CD14-positive monocyte (primary cell): ENCODE measurements around the gene MBNL2. TPM values are rescaled to one million over a fixed set of nuclear protein-coding genes. Genes with fewer than 3 reads are reported as not detected.

ENCODE experiments used
- DNase-seq, 3 donors: peaks; one replicate each; pipeline ENCODE4 v3.0.0-alpha.2; 2011 to 2022
- H2AFZ ChIP-seq: 2 replicates; pipeline ENCODE4 v1.6.0; 2012; ENCODE audit warnings: mild to moderate bottlenecking, low read depth, low read length, inconsistent platforms; ENCODE audit not compliant: insufficient read depth, poor library complexity, severe bottlenecking
- H3K27ac ChIP-seq, 2 donors: 1 replicate in 1 of 2; 2 replicates in 1 of 2; pipeline ENCODE4 v1.5.1; 2012 to 2013; ENCODE audit warnings: low read length in 2 of 2, control low read depth in 1 of 2, inconsistent platforms in 1 of 2, low read depth in 1 of 2, mild to moderate bottlenecking in 1 of 2
- H3K27me3 ChIP-seq, 2 donors: one replicate each; pipeline versions ENCODE4 v1.6.0 to v1.6.1; 2011 to 2013; ENCODE audit warnings: low read length in 2 of 2; ENCODE audit not compliant: control insufficient read depth in 2 of 2, insufficient read depth in 2 of 2
- H3K36me3 ChIP-seq, 2 donors: replicated peaks in 1 of 2; 1 replicate in 1 of 2; 2 replicates in 1 of 2; pipeline versions ENCODE4 v1.5.1 to v1.6.1; 2012 to 2013; ENCODE audit warnings: low read length in 2 of 2, control low read depth in 1 of 2, inconsistent platforms in 1 of 2, mild to moderate bottlenecking in 1 of 2; ENCODE audit not compliant: insufficient read depth in 2 of 2, control insufficient read depth in 1 of 2
- H3K4me1 ChIP-seq, 2 donors: 1 replicate in 1 of 2; 2 replicates in 1 of 2; pipeline versions ENCODE4 v1.5.1 to v1.6.1; 2012 to 2013; ENCODE audit warnings: low read length in 2 of 2, control low read depth in 1 of 2, inconsistent platforms in 1 of 2, mild to moderate bottlenecking in 1 of 2, moderate library complexity in 1 of 2; ENCODE audit not compliant: insufficient read depth in 2 of 2, control insufficient read depth in 1 of 2
- H3K4me2 ChIP-seq: replicated peaks from 2 replicates; pipeline ENCODE3; 2012; ENCODE audit warnings: low read length, moderate library complexity, mild to moderate bottlenecking; ENCODE audit not compliant: poor library complexity, severe bottlenecking; ENCODE audit errors: extremely low read depth
- H3K4me3 ChIP-seq, 3 experiments: fragments of 200-600 bp in 1 of 3; sonication (generic) in 1 of 3; replicated peaks in 1 of 3; 1 replicate in 2 of 3; 2 replicates in 1 of 3; pipeline ENCODE4 v1.5.1; 2011 to 2013; ENCODE audit warnings: low read length in 3 of 3, mild to moderate bottlenecking in 3 of 3, control low read depth in 2 of 3, low read depth in 2 of 3, inconsistent platforms in 1 of 3, moderate library complexity in 1 of 3
- H3K79me2 ChIP-seq: 2 replicates; pipeline ENCODE4 v1.6.0; 2012; ENCODE audit warnings: mild to moderate bottlenecking, control low read depth, inconsistent platforms, low read length, moderate library complexity; ENCODE audit not compliant: insufficient read depth
- H3K9ac ChIP-seq: 2 replicates; pipeline ENCODE4 v1.6.0; 2017; ENCODE audit warnings: low read length, mild to moderate bottlenecking; ENCODE audit not compliant: insufficient read depth, poor library complexity, severe bottlenecking
- H3K9me3 ChIP-seq, 2 donors: replicated peaks in 1 of 2; 1 replicate in 1 of 2; 2 replicates in 1 of 2; pipeline versions ENCODE4 v1.5.1 to v1.6.1; 2012 to 2013; ENCODE audit warnings: low read length in 2 of 2, control low read depth in 1 of 2; ENCODE audit not compliant: control insufficient read depth in 1 of 2, insufficient read depth in 1 of 2
- H4K20me1 ChIP-seq: 2 replicates; pipeline ENCODE4 v1.6.0; 2012; ENCODE audit warnings: mild to moderate bottlenecking, low read length, control low read depth, moderate library complexity; ENCODE audit not compliant: insufficient read depth
- H3K27ac Mint-ChIP-seq, 7 donors: one replicate each; pipeline ENCODE4 v1.8.0; 2020; ENCODE audit warnings: mild to moderate bottlenecking in 7 of 7, mixed read lengths in 7 of 7, moderate library complexity in 6 of 7, inconsistent platforms in 2 of 7
- H3K27me3 Mint-ChIP-seq, 3 donors: one replicate each; pipeline ENCODE4 v1.8.0; 2021 to 2022; ENCODE audit warnings: low read depth in 3 of 3, mild to moderate bottlenecking in 3 of 3, mixed read lengths in 3 of 3, moderate library complexity in 3 of 3, inconsistent platforms in 1 of 3
- H3K36me3 Mint-ChIP-seq, 2 donors: one replicate each; pipeline ENCODE4 v1.8.0; 2020; ENCODE audit warnings: mixed read lengths in 2 of 2, inconsistent platforms in 1 of 2, mild to moderate bottlenecking in 1 of 2
- H3K4me1 Mint-ChIP-seq: one replicate; pipeline ENCODE4 v1.8.0; 2020; ENCODE audit warnings: mild to moderate bottlenecking, mixed read lengths
- H3K4me3 Mint-ChIP-seq, 2 donors: one replicate each; pipeline ENCODE4 v1.8.0; 2020; ENCODE audit warnings: mild to moderate bottlenecking in 2 of 2, mixed read lengths in 2 of 2, moderate library complexity in 1 of 2
- H3K9me3 Mint-ChIP-seq, 7 donors: one replicate each; pipeline ENCODE4 v1.8.0; 2020 to 2022; ENCODE audit warnings: mixed read lengths in 7 of 7, mild to moderate bottlenecking in 6 of 7, moderate library complexity in 6 of 7, inconsistent platforms in 2 of 7
- CTCF ChIP-seq: fragments of 200-600 bp; IDR thresholded peaks from one replicate; pipeline ENCODE4 v1.8.0; 2022; ENCODE audit warnings: antibody characterized with exemption, mild to moderate bottlenecking
- WGBS: methylation state at CpG from one replicate; pipeline ENCODE4 v1.1.5; 2013; ENCODE audit warnings: missing lambda C conversion rate; ENCODE audit not compliant: insufficient coverage; 5-methylcytosine and 5-hydroxymethylcytosine counted together
- intact Hi-C, 2 donors: fragments of 100-400 bp; cut with micrococcal nuclease; formaldehyde crosslinking; loops; one replicate each; pipeline versions ENCODE4 v1.15.0 to v1.15.1; 2023
- polyA plus RNA-seq, 3 donors: library from polyadenylated mRNA; depleted of rRNA in 1 of 3; unstranded in 2 of 3; stranded (reverse) in 1 of 3; fragments of 300-500 nt in 2 of 3; fragments of >200 nt in 1 of 3; fragmentation: Illumina TruSeq in 2 of 3; gene quantifications; 1 replicate in 2 of 3; 2 replicates in 1 of 3; pipeline ENCODE4 v1.2.3, GENCODE V29; 2012 to 2021

MBNL2 gene
- polyA plus RNA-seq, 3 donors = 8.5 to 15.5 (median 13.4) TPM

GRCh38 chr13:97301382-97302095 is 79.4 kb downstream of the MBNL2 start:
- 83% methylated on average over 8 of the region's 8 CpGs for WGBS
- Histone ChIP-seq H3K4me2 (no peak overlapping the region), H2AFZ (no peak overlapping the region), H3K9me3 (no peaks in the 10 kb centered on the region), H3K79me2 (no peaks in the 10 kb centered on the region), H3K27ac (no peak overlapping the region), H3K36me3 (peaks cover 3 to 10% of the 10 kb centered on the region in 2 donors), H3K4me1 (no peaks in the 10 kb centered on the region), H3K4me3 (no peak overlapping the region), H3K27me3 (no peaks in the 10 kb centered on the region), H3K9ac (no peak overlapping the region), H4K20me1 (peaks cover 82% of the 10 kb centered on the region)
- H3K36me3 Mint-ChIP-seq = peaks cover 9 to 13% of the 10 kb centered on the region in 2 donors
- no peaks in the 10 kb centered on the region for H3K9me3 Mint-ChIP-seq
- no peak for TF ChIP-seq CTCF
- intact Hi-C loops = no loop called here
- no peak for DNase-seq
- H3K4me3 Mint-ChIP-seq = no peak overlapping the region
- H3K27me3 Mint-ChIP-seq = no peaks in the 10 kb centered on the region
- H3K4me1 Mint-ChIP-seq = no peaks in the 10 kb centered on the region
- H3K27ac Mint-ChIP-seq = no peak overlapping the region

- peaks cover 5 to 9% of the 10 kb centered on the region in 2 donors for H3K36me3 Mint-ChIP-seq
- H3K4me1 ChIP-seq = no peaks in the 10 kb centered on the region
- no peak overlapping the region for H3K27ac Mint-ChIP-seq
- no peaks in the 10 kb centered on the region for H3K4me1 Mint-ChIP-seq
- H3K9me3 Mint-ChIP-seq = no peaks in the 10 kb centered on the region
- no peak overlapping the region for H3K27ac ChIP-seq
- DNase-seq = no peak
- no peaks in the 10 kb centered on the region for H3K27me3 Mint-ChIP-seq
- WGBS = no CpG with 5 or more reads among the region's 3 CpGs
- H4K20me1 ChIP-seq = peaks cover 81% of the 10 kb centered on the region
- no peaks in the 10 kb centered on the region for H3K79me2 ChIP-seq
- no peak overlapping the region for H2AFZ ChIP-seq
- H3K27me3 ChIP-seq = no peaks in the 10 kb centered on the region
- TF ChIP-seq CTCF = no peak
- no peak overlapping the region for H3K9ac ChIP-seq
- no peak overlapping the region for H3K4me2 ChIP-seq
- H3K9me3 ChIP-seq = no peaks in the 10 kb centered on the region
- H3K4me3 Mint-ChIP-seq = no peak overlapping the region
- peaks cover 1 to 2% of the 10 kb centered on the region in 2 donors for H3K36me3 ChIP-seq
- no peak overlapping the region for H3K4me3 ChIP-seq
- intact Hi-C loops = no loop called here
These were observed 80.5 kb downstream of the MBNL2 start for GRCh38 chr13:97302611-97303010.
